H9 (cell line): ENCODE measurements around the gene TTLL1. TPM values are rescaled to one million over a fixed set of nuclear protein-coding genes. Genes with fewer than 3 reads are reported as not detected.

Experiments used
- DNase-seq: peaks from one replicate; pipeline ENCODE4 v3.0.0-alpha.2; 2017
- H2AFZ ChIP-seq: one replicate; pipeline ENCODE4 v1.6.1; 2013; ENCODE audit warnings: mild to moderate bottlenecking, low read length, control low read depth, moderate library complexity
- H2AK5ac ChIP-seq: 2 replicates; pipeline ENCODE4 v1.6.1; 2013; ENCODE audit warnings: low read length, control low read depth, mixed read lengths; ENCODE audit not compliant: insufficient read length
- H2BK120ac ChIP-seq: one replicate; pipeline ENCODE4 v1.6.1; 2013; ENCODE audit warnings: low read depth, mild to moderate bottlenecking, low read length, control low read depth, inconsistent platforms; ENCODE audit not compliant: poor library complexity, severe bottlenecking
- H2BK12ac ChIP-seq: 2 replicates; pipeline ENCODE4 v1.6.1; 2013; ENCODE audit warnings: low read length, control low read depth, mixed read lengths, low read depth; ENCODE audit not compliant: insufficient read length
- H2BK15ac ChIP-seq: 2 replicates; pipeline ENCODE4 v1.6.1; 2013; ENCODE audit warnings: low read depth, low read length, control low read depth
- H2BK20ac ChIP-seq: one replicate; pipeline ENCODE4 v1.6.1; 2013; ENCODE audit warnings: low read depth, mild to moderate bottlenecking, low read length, control low read depth, inconsistent platforms; ENCODE audit not compliant: poor library complexity, severe bottlenecking
- H2BK5ac ChIP-seq: 2 replicates; pipeline ENCODE4 v1.6.1; 2013; ENCODE audit warnings: low read length, control low read depth, mixed read lengths; ENCODE audit not compliant: insufficient read length
- H3K14ac ChIP-seq: 2 replicates; pipeline ENCODE4 v1.6.1; 2013; ENCODE audit warnings: low read length, control low read depth; ENCODE audit not compliant: insufficient read depth
- H3K18ac ChIP-seq: 2 replicates; pipeline ENCODE4 v1.6.1; 2013; ENCODE audit warnings: low read depth, mild to moderate bottlenecking, mixed read lengths, low read length, control low read depth; ENCODE audit not compliant: insufficient read length
- H3K23ac ChIP-seq: 2 replicates; pipeline ENCODE4 v1.6.1; 2013; ENCODE audit warnings: low read length, control low read depth, mixed read lengths, low read depth; ENCODE audit not compliant: insufficient read length
- H3K23me2 ChIP-seq: 2 replicates; pipeline ENCODE4 v1.6.1; 2013; ENCODE audit warnings: low read depth, mild to moderate bottlenecking, mixed read lengths, low read length, control low read depth; ENCODE audit not compliant: insufficient read length, poor library complexity, severe bottlenecking
- H3K27ac ChIP-seq: 2 replicates; pipeline ENCODE4 v1.5.1; 2013; ENCODE audit warnings: low read length, control low read depth, mixed read lengths, low read depth; ENCODE audit not compliant: insufficient read length
- H3K27me3 ChIP-seq: 2 replicates; pipeline ENCODE4 v1.6.1; 2013; ENCODE audit warnings: low read length, control low read depth, inconsistent platforms; ENCODE audit not compliant: insufficient read depth
- H3K4ac ChIP-seq: 2 replicates; pipeline ENCODE4 v1.6.1; 2013; ENCODE audit warnings: low read depth, mild to moderate bottlenecking, control low read depth, inconsistent platforms, low read length, moderate library complexity
- H3K4me1 ChIP-seq: 2 replicates; pipeline ENCODE4 v1.6.1; 2013; ENCODE audit warnings: low read length, control low read depth, inconsistent platforms; ENCODE audit not compliant: insufficient read depth
- H3K4me2 ChIP-seq: 2 replicates; pipeline ENCODE4 v1.6.1; 2013; ENCODE audit warnings: low read length, control low read depth, mixed read lengths; ENCODE audit not compliant: insufficient read length, insufficient read depth
- H3K56ac ChIP-seq: 2 replicates; pipeline ENCODE4 v1.6.1; 2013; ENCODE audit warnings: low read depth, mild to moderate bottlenecking, mixed read lengths, low read length, control low read depth; ENCODE audit not compliant: insufficient read length
- H3K79me1 ChIP-seq: 2 replicates; pipeline ENCODE4 v1.6.1; 2013; ENCODE audit warnings: low read depth, mild to moderate bottlenecking, moderate library complexity, low read length, control low read depth, inconsistent platforms; ENCODE audit not compliant: insufficient read depth, poor library complexity, severe bottlenecking
- H3K79me2 ChIP-seq: 2 replicates; pipeline ENCODE4 v1.6.1; 2013; ENCODE audit warnings: low read length, control low read depth, inconsistent platforms; ENCODE audit not compliant: insufficient read depth
- H3K9ac ChIP-seq: 2 replicates; pipeline ENCODE4 v1.6.1; 2013; ENCODE audit warnings: low read length, control low read depth, mixed read lengths; ENCODE audit not compliant: insufficient read length; ENCODE audit errors: extremely low read depth
- H3K9me3 ChIP-seq: one replicate; pipeline ENCODE4 v1.6.1; 2013; ENCODE audit warnings: low read depth, low read length, inconsistent platforms; ENCODE audit not compliant: control insufficient read depth
- H3T11ph ChIP-seq: one replicate; pipeline ENCODE4 v1.6.1; 2013; ENCODE audit warnings: mild to moderate bottlenecking, low read length, control low read depth, inconsistent platforms
- H4K20me1 ChIP-seq: one replicate; pipeline ENCODE4 v1.6.1; 2013; ENCODE audit not compliant: control insufficient read depth, insufficient read length, insufficient read depth
- H4K5ac ChIP-seq: 2 replicates; pipeline ENCODE4 v1.6.1; 2013; ENCODE audit warnings: low read depth, mild to moderate bottlenecking, mixed read lengths, low read length, control low read depth; ENCODE audit not compliant: insufficient read length
- H4K8ac ChIP-seq: replicated peaks from 2 replicates; pipeline ENCODE4 v1.6.1; 2013; ENCODE audit warnings: low read length, control low read depth, mixed read lengths, low read depth; ENCODE audit not compliant: insufficient read length
- H4K91ac ChIP-seq: 2 replicates; pipeline ENCODE4 v1.6.1; 2013; ENCODE audit warnings: low read depth, mild to moderate bottlenecking, moderate library complexity, mixed read lengths, low read length, control low read depth; ENCODE audit not compliant: insufficient read length
- H3K27ac Mint-ChIP-seq, 3 experiments: 2 replicates in 2 of 3; 3 replicates in 1 of 3; pipeline ENCODE4 v1.8.0; 2020 to 2021; ENCODE audit warnings: mixed read lengths in 3 of 3, mild to moderate bottlenecking in 1 of 3, moderate library complexity in 1 of 3
- H3K27me3 Mint-ChIP-seq: 2 replicates; pipeline ENCODE4 v1.8.0; 2021; ENCODE audit warnings: low read depth, mild to moderate bottlenecking, moderate library complexity, mixed read lengths
- H3K36me3 Mint-ChIP-seq, 3 experiments: 2 replicates in 2 of 3; 3 replicates in 1 of 3; pipeline ENCODE4 v1.8.0; 2020 to 2021; ENCODE audit warnings: low read depth in 3 of 3, mixed read lengths in 3 of 3; ENCODE audit not compliant: insufficient read depth in 1 of 3
- H3K4me1 Mint-ChIP-seq, 2 experiments: 2 replicates each; pipeline ENCODE4 v1.8.0; 2020; ENCODE audit warnings: mixed read lengths in 2 of 2
- H3K4me3 Mint-ChIP-seq, 2 experiments: 2 replicates in 1 of 2; 3 replicates in 1 of 2; pipeline ENCODE4 v1.8.0; 2020 to 2021; ENCODE audit warnings: mild to moderate bottlenecking in 2 of 2, mixed read lengths in 2 of 2, moderate library complexity in 1 of 2
- H3K9me3 Mint-ChIP-seq, 2 experiments: 2 replicates in 1 of 2; 3 replicates in 1 of 2; pipeline ENCODE4 v1.8.0; 2020; ENCODE audit warnings: mild to moderate bottlenecking in 2 of 2, mixed read lengths in 2 of 2, moderate library complexity in 1 of 2
- CTCF ChIP-seq: fragments of 200-600 bp; sonication (generic); conservative IDR thresholded peaks from 3 replicates; pipeline ENCODE4 v1.8.0; 2021; ENCODE audit warnings: antibody characterized with exemption, mild to moderate bottlenecking
- WGBS: extraction: QIAGEN DNeasy Blood & Tissue Kit; methylation state at CpG from one replicate; pipeline ENCODE4 v1.1.7; 2013; ENCODE audit warnings: missing lambda C conversion rate, low lambda C conversion rate, mixed read lengths; ENCODE audit not compliant: insufficient read length; ENCODE audit errors: extremely low coverage; 5-methylcytosine and 5-hydroxymethylcytosine counted together
- total RNA-seq: library from RNA; stranded (reverse); gene quantifications from 2 replicates; pipeline ENCODE4 v1.2.1, GENCODE V29; 2021

Gene TTLL1
- total RNA-seq, 1 experiment from 2014 or later, result 4.1 TPM

GRCh38 chr22:43109511-43109910, 20.3 kb upstream of the TTLL1 start:
- H2AK5ac ChIP-seq, result no peak overlapping the region
- H2AFZ ChIP-seq, result no peak overlapping the region
- H3K9me3 Mint-ChIP-seq, result no peaks in the 10 kb centered on the region
- no peaks in the 10 kb centered on the region for H4K20me1 ChIP-seq
- WGBS, result no CpG with 5 or more reads among the region's 5 CpGs
- H4K5ac ChIP-seq, result no peak overlapping the region
- H3K9me3 ChIP-seq, result no peaks in the 10 kb centered on the region
- no peak for DNase-seq
- peaks cover 4% of the 10 kb centered on the region; the same call in 1 of the 2 replicates for H3K4me1 ChIP-seq
- peaks cover 9 to 31% of the 10 kb centered on the region in 2 experiments for H3K4me1 Mint-ChIP-seq
- peak overlapping the region; percentile 41 to 68 for H3K4me3 Mint-ChIP-seq
- TF ChIP-seq CTCF, result no peak
- H2BK120ac ChIP-seq, result no peak overlapping the region
- peaks cover 78% of the 10 kb centered on the region for H3K27me3 Mint-ChIP-seq
- no peak overlapping the region for H2BK20ac ChIP-seq
- no peak overlapping the region for H3K56ac ChIP-seq
- no peaks in the 10 kb centered on the region for H3K36me3 Mint-ChIP-seq
- peak overlapping the region; percentile 85 for H3K4me2 ChIP-seq
- no peak overlapping the region for H3K18ac ChIP-seq
- H3K79me2 ChIP-seq, result no peaks in the 10 kb centered on the region
- no peak overlapping the region for H3K27ac Mint-ChIP-seq
- no peak overlapping the region for H3T11ph ChIP-seq
- H3K27ac ChIP-seq, result no peak overlapping the region
- no peak overlapping the region for H4K91ac ChIP-seq
- H4K8ac ChIP-seq, result no peak overlapping the region
- H3K14ac ChIP-seq, result no peak overlapping the region
- peaks cover 11% of the 10 kb centered on the region for H3K23me2 ChIP-seq
- peaks cover 27% of the 10 kb centered on the region for H3K27me3 ChIP-seq
- no peak overlapping the region for H3K4ac ChIP-seq
- H2BK12ac ChIP-seq, result no peak overlapping the region
- H2BK15ac ChIP-seq, result no peak overlapping the region
- H3K23ac ChIP-seq, result no peak overlapping the region
- no peaks in the 10 kb centered on the region for H3K79me1 ChIP-seq
- H3K9ac ChIP-seq, result no peak overlapping the region
- no peak overlapping the region for H2BK5ac ChIP-seq
